Astrocyte of the hippocampus (primary cell): ENCODE data around the gene ITGAX.

Experiments used
- DNase-seq: peaks from one replicate; pipeline ENCODE4 v3.0.0; 2011; ENCODE audit warnings: low read depth, low spot score

Gene ITGAX

DNA sequence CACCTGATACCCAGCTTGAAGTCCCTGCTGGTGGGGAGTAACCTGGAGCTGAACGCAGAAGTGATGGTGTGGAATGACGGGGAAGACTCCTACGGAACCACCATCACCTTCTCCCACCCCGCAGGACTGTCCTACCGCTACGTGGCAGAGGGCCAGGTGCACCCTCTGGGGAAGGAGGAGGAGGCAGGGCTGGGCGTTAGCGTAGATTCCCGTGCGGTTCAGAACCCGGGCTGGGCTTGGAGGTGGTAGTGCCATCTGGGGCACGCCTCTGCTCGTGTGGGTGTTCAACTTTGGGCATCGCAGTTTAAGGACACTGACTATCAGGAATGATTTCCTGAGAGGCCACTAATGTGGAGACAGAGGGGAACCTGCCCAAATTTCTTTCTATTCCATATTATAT, 18.3 kb downstream of the ITGAX start:
- no peak for DNase-seq

DNA sequence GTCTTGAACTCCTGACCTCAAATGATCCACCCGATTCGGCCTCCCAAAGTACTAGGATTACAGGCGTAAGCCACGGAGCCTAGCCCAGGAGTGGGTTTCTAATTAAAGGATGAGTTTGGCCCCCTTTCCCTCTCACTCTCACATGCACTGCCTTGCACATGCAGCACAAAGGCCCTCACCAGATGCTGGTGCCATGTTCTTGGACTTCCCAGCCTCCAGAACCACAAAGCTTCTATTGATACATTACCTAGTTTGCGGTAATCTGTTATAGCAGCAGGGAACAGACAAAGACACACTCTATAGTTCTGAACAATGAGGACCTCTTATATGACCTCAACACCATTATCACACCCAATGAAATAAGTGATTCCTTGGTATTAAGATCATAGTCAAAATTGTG, 20.3 kb downstream of the ITGAX start:
- DNase-seq = no peak

DNA sequence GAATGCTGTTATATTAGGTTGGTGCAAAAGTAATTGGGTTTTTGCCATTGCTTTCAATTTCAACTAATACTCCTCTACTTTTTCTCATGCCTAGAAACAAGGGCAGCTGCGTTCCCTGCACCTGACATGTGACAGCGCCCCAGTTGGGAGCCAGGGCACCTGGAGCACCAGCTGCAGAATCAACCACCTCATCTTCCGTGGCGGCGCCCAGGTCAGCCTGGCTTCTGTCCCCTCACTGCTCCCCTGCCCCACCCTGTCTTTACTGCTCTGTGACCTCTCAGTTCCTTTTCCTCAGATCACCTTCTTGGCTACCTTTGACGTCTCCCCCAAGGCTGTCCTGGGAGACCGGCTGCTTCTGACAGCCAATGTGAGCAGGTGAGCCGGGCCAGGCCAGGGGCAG, 21.7 kb downstream of the ITGAX start:
- DNase-seq = no peak

- no peak for DNase-seq
Measured at GRCh38 chr16:31377210-31377903, 22.4 kb downstream of the ITGAX start.

GRCh38 chr16:31380201-31380600, 25.2 kb downstream of the ITGAX start:
- DNase-seq = no peak

DNA sequence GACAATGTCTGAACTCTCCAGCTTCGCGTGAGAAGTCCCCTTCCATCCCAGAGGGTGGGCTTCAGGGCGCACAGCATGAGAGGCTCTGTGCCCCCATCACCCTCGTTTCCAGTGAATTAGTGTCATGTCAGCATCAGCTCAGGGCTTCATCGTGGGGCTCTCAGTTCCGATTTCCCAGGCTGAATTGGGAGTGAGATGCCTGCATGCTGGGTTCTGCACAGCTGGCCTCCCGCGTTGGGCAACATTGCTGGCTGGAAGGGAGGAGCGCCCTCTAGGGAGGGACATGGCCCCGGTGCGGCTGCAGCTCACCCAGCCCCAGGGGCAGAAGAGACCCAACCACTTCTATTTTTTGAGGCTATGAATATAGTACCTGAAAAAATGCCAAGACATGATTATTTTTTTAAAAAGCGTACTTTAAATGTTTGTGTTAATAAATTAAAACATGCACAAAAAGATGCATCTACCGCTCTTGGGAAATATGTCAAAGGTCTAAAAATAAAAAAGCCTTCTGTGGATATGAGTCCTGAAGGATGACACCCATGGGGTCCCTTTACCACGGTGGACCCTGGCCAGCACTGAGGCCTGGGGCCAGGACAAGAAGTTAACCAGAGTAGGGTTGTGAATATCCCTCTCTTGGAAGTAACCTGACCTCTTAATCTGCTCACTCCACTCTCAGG, 27.6 kb downstream of the ITGAX start:
- DNase-seq = peak; percentile 41

DNA sequence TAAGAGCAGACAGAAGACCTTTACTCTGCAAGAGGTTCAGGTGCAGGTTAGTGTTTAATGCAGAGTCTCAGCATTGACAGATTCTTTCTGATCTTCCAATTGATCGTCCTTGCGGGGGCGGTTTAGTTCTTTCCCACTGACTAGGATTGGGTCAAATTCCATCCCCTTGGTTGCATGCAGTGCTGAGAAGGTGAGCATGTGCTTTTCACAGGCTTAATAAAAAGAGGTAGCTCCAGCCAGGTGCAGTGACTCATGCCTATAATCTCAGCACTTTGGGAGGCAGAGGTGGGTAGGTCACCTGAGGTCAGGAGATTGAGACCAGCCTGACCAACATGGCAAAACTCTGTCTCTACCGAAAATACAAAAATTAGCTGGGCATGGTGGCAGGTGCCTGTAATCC, 30.7 kb downstream of the ITGAX start:
- no peak for DNase-seq

GRCh38 chr16:31386157-31386984, 31.4 kb downstream of the ITGAX start:
- peak; percentile 51 for DNase-seq

DNA sequence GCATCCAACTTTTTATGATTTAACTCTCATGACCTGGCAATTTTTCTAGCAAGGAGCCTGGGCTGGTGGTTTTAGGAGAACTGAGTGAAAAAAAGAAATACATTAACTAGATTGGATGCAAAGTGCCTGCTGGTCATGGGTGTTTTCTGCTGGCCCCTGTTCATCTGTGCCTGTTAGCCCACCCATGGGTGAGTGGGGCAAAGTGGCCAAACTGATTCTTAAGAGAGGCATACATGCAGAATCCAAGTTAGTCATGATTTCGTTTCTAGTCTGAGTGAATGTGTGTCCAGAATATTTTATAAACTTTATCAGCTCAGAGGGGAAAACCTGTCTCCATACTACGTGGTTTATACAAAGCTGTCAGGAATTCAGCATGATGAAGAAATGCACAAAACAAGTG, 33.6 kb downstream of the ITGAX start:
- DNase-seq = no peak

DNA sequence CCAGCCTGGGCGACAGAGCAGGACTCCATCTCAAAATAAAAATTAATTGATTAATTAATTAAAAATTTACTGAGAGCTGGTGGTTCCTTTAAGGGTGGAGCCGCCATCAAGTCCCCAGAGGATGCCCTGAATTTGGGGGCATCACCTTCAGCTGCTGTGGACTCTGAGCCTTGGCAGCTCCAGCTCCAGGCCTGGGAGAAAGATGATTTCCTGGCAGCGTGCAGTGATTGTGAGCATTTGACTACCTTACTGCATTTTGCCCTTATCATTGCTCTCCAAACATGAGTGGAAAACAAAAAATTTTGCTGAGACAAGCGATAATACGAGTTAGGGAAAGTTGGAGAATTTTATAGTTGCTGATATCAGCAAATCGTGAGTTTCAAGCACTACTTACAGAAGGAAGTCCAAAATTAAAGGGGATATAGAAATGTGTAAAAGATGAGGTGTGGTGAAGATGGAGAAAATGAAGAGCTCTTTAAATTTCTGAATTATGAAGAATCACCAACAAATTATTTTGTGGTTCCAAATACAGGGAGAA, 35.6 kb downstream of the ITGAX start:
- no peak for DNase-seq

- DNase-seq = no peak
Measured at GRCh38 chr16:31393056-31393455, 38.1 kb downstream of the ITGAX start, which contains the start of gene ITGAD. ITGAD (plus strand) TSS chr16:31393335; CDS start chr16:31393361, 26 bp downstream.

DNA sequence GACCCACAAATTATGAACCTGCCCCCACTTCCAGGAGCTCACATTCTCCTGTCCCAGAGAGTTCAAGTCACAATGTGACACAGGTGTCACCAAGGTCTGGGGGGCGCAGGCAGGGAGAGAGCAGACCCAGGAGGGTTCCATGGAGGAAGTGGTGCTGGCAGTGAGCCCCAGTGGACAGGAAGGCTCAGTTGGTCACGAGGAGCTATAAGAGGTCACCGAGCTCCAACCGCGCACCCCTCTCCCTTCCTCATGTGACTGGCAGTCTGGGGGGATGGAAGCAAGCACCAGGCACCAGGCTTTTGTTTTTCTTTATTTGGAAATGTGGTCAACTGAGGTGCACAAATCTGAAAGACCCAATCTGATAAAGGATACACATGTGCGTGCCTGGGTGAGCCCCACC, 40.7 kb downstream of the ITGAX start:
- no peak for DNase-seq

- DNase-seq = no peak
Measured at GRCh38 chr16:31397096-31397660, 42.2 kb downstream of the ITGAX start.

- no peak for DNase-seq
Measured at GRCh38 chr16:31397701-31398100, 42.7 kb downstream of the ITGAX start.

GRCh38 chr16:31400191-31400590, 45.2 kb downstream of the ITGAX start:
- no peak for DNase-seq

DNA sequence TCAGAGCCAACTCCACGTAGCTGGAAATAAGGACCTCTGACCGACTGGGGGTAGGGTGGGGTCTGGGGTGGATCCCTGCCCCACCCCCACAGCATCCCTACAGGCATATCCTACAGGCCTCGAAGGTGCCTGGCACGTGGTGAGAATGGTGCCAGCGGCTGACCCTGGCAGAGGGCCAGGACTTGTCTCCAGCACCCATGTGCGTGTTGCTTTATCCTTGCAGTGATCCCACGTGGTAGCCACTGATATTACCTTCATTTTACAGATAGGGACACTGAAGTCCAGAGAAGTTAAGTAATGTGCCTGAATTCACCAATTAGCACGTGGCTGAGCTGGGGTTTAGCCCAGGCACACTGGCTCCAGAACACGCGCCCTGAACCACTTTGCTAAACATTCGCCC, 46.5 kb downstream of the ITGAX start:
- DNase-seq = no peak

GRCh38 chr16:31402687-31403086, 47.7 kb downstream of the ITGAX start:
- no peak for DNase-seq

- no peak for DNase-seq
Measured at GRCh38 chr16:31403590-31404352, 48.8 kb downstream of the ITGAX start.

DNA sequence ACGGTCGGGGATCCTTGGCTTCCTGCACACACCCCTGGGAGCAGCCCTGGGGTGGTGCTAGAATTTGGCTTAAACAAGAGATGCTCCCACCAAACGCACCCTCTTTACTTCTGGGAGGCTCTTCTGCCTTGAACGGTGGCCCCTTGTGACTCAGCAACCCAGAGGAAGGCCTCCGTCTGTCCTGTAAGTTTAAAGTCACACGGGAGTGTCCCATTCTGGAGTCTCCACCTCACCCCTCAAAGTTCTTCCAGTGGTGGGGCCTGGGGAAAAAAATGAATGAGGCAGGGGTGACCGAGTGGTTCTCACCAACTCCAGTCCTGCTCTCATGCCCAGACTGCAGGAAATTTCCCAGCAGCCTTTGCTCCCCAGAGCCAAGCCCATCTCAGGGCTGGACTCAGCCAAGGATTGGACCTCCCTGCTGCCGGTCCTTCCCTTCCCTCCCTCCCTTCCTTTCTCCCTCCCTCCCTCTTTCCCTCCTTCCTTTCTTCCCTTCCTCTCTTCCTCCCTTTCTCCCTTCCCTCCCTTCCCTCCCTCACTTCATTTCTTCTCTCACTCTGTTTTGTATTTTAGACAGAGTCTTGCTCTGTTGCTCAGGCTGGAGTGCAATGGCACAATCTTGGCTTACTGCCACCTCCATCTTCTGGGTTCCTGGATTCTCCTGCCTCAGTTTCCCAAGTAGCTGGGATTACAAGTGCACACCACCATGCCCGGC, 49.5 kb downstream of the ITGAX start:
- DNase-seq = no peak

DNA sequence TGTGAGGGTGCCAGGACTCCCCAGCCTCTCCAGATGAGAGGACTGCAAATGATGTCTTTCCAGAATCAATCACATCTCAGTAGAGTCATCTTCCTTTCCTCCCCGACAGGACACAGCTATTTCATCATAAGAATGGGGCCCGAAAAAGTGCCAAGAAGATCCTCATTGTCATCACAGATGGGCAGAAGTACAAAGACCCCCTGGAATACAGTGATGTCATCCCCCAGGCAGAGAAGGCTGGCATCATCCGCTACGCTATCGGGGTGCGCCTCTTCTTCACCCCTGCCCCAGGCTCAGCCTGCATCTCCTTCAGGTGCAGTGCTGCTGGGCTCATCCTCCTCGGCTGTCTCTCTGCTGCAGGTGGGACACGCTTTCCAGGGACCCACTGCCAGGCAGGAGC, 52.4 kb downstream of the ITGAX start:
- no peak for DNase-seq

DNA sequence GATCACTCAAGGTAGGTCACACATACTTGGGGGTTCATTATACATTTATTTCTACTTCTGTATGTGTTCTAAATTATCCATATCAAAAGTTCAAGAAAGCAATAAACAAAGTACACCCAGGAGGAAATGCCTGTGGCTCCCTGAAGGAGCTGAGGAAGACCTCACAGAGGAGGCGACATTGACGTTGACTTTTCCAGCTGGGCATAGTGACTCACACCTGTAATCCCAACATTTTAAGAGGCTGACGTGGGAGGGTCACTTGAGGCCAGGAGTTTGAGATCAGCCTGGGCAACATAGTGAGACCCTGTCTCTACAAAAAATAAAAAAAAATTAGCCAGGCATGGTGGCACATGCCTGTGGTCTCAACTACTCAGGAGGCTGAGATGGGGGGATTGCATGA, 54.5 kb downstream of the ITGAX start:
- DNase-seq = no peak
